GM19372 (cell line): ENCODE results near the gene HOXC11.

ENCODE experiments used
- ATAC-seq: cut with Tn5 transposase; IDR thresholded peaks from one replicate; pipeline ENCODE4 v1.9.1; 2021; ENCODE audit warnings: mild to moderate bottlenecking, low read depth, moderate library complexity; ENCODE audit not compliant: unreplicated experiment

HOXC11 gene

GRCh38 chr12:53941750-53942149 lies 31.2 kb upstream of the HOXC11 start:
- ATAC-seq = no peak

- ATAC-seq = no peak
Measured at GRCh38 chr12:53942467-53942997, 30.4 kb upstream of the HOXC11 start.

- ATAC-seq = no peak
Measured at GRCh38 chr12:53944209-53944608, 28.7 kb upstream of the HOXC11 start.

- no peak for ATAC-seq
Measured at GRCh38 chr12:53944907-53945847, 27.7 kb upstream of the HOXC11 start.

GRCh38 chr12:53947743-53948142 lies 25.2 kb upstream of the HOXC11 start:
- ATAC-seq = no peak

- ATAC-seq = no peak
Measured at GRCh38 chr12:53948650-53949593, 24.0 kb upstream of the HOXC11 start.

GRCh38 chr12:53949631-53950436 lies 23.1 kb upstream of the HOXC11 start:
- no peak for ATAC-seq

GRCh38 chr12:53950437-53950773 lies 22.5 kb upstream of the HOXC11 start:
- ATAC-seq = no peak

GRCh38 chr12:53950789-53951576 lies 21.9 kb upstream of the HOXC11 start:
- no peak for ATAC-seq

GRCh38 chr12:53951577-53952334 lies 21.2 kb upstream of the HOXC11 start:
- no peak for ATAC-seq

GRCh38 chr12:53952335-53952694 lies 20.6 kb upstream of the HOXC11 start:
- no peak for ATAC-seq

GRCh38 chr12:53952871-53953734 lies 19.8 kb upstream of the HOXC11 start:
- no peak for ATAC-seq

GRCh38 chr12:53953831-53954693 lies 18.9 kb upstream of the HOXC11 start:
- no peak for ATAC-seq

GRCh38 chr12:53954694-53955035 lies 18.3 kb upstream of the HOXC11 start, which contains the start of gene HOXC12:
HOXC12 (plus strand) TSS chr12:53954903; CDS start chr12:53954930, 27 bp downstream.
- ATAC-seq = no peak

- no peak for ATAC-seq
Measured at GRCh38 chr12:53955036-53955775, 17.7 kb upstream of the HOXC11 start.

GRCh38 chr12:53955776-53956250 lies 17.1 kb upstream of the HOXC11 start:
- ATAC-seq = no peak
